ENCODE measurements around the gene C1QTNF8.

DNA sequence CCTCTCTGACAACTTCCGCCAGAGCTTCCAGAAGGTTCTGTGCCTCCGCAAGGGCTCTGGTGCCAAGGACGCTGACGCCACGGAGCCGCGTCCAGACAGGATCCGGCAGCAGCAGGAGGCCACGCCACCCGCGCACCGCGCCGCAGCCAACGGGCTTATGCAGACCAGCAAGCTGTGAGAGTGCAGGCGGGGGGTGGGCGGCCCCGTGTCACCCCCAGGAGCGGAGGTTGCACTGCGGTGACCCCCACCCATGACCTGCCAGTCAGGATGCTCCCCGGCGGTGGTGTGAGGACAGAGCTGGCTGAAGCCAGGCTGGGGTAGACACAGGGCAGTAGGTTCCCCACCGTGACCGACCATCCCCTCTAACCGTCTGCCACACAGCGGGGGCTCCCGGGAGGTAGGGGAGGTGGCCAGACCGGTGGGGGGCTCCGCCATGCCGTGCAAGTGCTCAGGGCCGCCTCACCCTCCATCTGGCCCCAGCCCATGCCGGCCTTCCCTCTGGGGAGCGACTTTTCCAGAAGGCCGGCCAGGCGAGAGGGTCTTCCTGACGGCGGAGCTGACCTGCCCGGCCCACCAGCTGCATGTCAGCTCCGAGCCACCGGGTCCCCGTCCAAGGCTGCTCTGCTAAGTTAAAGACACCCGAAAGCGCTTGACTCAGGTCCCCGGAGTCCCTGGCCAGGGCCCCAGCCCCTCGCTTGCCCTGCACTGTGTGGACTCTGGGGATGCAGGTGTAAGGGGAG lies 16.1 kb downstream of the C1QTNF8 start:
- TF ChIP-seq, protein P1, sequence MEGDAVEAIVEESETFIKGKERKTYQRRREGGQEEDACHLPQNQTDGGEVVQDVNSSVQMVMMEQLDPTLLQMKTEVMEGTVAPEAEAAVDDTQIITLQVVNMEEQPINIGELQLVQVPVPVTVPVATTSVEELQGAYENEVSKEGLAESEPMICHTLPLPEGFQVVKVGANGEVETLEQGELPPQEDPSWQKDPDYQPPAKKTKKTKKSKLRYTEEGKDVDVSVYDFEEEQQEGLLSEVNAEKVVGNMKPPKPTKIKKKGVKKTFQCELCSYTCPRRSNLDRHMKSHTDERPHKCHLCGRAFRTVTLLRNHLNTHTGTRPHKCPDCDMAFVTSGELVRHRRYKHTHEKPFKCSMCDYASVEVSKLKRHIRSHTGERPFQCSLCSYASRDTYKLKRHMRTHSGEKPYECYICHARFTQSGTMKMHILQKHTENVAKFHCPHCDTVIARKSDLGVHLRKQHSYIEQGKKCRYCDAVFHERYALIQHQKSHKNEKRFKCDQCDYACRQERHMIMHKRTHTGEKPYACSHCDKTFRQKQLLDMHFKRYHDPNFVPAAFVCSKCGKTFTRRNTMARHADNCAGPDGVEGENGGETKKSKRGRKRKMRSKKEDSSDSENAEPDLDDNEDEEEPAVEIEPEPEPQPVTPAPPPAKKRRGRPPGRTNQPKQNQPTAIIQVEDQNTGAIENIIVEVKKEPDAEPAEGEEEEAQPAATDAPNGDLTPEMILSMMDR (conservative IDR thresholded peaks at IDR 0.05): no peak
- TF ChIP-seq ZFX (IDR thresholded peaks at IDR 0.05): no peak
